HG02588 (cell line): ENCODE results near the gene KRTAP1-4.
"Not testable (repeated sequence)": the region's sequence is repeated elsewhere in the genome, so short reads cannot be mapped to it uniquely, and the experiment has no call there.

Experiments used
- ATAC-seq: cut with Tn5 transposase; IDR thresholded peaks from one replicate; pipeline ENCODE4 v1.9.1; 2021; ENCODE audit warnings: mild to moderate bottlenecking, moderate library complexity; ENCODE audit not compliant: unreplicated experiment

KRTAP1-4 gene

DNA sequence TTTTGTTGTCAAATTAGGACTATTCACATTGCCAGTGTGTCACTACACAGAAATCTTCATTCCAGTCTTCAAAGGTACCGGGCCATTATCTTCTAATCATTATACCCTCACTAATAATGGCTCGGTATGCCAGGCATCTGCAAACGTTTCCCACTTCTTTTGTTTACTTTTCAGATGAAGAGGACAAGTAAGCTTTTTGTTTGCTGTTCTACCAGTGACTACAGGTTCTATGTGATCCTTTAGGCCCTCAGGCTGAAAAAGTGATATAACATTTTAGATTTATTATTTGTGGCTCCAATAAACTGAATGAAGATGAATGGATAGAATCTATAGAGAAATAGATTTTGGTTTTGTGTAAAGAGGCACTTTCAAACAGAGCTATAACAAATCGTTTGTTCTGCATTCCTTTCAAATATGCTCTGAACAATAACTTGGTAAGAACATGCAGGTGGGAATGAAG lies 20.7 kb downstream of the KRTAP1-4 start:
- no peak for ATAC-seq

DNA sequence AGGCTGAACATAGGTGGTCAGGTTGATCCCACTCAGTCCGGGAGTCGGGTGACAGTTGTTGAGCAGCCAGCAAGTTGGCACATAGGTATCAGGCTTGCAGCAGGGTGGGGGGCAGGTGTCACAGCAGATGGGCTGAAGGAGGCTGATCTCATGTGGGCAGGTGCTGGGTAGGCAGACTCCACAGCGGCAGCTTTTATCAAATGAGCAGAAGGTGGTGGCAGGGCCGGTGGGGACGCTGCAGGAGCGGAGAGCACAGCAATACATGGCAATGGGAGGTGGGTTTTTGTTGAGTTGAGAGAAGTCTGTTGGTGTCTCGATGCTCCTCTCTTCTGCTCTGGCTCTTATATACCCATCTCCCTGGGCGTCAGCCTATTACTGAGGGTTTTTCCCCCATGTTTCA lies 21.2 kb downstream of the KRTAP1-4 start, which contains the start of gene KRTAP3-1:
Gene KRTAP3-1, minus strand, starts transcription at position 318 of the 400 bp plus-strand sequence. Its CDS starts 54 bp downstream, at position 264.
- ATAC-seq: no peak

DNA sequence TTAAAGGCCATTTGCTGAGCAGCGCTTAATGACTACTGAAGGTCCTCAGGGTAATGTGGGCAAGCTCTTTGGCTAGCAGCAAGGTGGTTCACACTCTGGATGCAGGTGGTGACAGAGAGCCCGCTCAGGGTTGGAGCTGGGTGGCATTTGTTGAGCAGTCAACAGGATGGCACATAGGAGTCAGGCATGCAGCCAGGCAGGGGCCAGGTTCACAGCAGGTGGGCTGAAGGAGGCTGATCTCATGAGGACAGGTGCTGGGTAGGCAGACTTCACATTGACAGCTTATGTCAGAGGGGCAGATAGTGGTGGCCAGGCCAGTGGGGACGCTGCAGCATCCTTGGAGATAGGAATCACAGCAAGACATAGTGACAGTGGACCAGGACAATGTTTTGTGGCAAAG lies 25.6 kb downstream of the KRTAP1-4 start:
- ATAC-seq: no peak

DNA sequence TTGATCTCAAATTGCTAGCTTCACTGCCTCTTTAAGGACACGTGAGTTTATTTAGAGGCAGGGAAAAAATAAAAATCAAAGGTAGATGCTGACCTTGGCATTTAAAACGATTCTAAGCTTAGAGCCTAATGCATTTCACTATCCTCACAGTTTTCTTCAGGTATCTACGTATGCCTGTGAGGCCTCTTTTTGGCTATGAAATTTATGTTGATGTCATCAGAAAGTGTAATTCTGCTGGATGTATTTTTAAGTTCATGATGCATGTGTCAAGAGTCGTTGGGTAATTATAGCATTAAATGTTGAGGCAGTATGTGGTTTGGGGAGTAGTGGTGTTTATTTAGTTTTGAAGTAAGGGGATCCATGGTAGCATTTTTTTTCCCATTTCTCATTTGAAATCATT lies 26.1 kb downstream of the KRTAP1-4 start:
- ATAC-seq: no peak

DNA sequence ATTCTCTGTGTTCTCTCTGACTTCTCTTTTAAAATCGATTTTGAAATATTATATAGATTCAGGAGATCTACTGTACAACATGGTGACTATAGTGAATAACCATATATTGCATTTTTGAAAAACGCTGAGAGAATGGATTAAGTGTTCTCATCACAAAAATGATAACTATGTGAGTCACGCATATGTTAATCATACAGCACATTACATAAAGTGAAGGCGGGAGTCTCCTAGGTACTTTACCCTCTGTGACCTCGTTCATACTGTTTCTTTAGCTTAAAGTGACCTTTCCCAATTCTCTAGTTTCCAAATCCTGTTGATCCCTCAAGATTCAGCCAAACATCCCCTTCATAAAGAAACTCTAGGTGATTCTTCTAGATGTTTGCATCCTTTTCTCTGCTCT lies 27.2 kb downstream of the KRTAP1-4 start:
- no peak for ATAC-seq

DNA sequence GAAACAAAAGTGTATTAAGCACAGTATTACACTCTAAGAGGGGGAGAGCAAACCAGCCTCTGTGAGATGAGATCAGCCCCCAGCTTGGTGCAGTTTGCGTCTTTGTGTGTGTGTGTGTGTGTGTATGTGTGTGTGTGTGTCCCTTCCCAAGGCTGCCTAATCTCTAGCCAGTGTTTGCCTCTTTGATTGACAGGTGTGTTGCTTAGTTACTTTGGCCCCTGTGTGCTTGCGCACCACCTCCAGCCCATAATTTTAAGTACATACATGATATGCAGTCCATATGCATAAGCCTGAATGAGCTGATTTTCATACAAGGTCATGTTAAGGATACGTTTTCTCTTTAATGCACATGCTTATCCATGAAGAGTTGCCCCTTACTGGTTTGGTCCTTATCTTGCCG lies 28.2 kb downstream of the KRTAP1-4 start:
- no peak for ATAC-seq

DNA sequence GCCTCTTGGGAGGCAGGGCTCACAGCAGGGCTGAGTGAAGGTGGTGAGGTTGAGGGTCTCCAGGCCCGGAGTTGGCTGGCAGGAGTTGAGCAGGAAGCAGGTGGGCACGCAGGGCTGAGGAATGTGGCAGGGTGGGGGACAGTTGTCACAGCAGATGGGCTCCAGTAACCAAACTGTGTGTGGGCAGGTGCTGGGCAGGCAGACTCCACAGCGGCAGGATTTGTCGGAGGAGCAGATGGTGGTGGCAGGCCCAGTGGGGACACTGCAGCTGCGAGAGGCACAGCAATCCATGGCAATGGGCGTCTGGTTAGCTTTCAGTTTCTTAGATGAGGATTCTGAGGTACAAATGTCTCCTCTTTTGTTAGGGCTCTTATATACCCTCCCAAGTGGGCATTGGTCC lies 30.4 kb downstream of the KRTAP1-4 start, which contains the start of gene KRTAP3-2:
Gene KRTAP3-2, minus strand, starts transcription at position 344 of the 400 bp plus-strand sequence. Its CDS starts 53 bp downstream, at position 291.
- ATAC-seq: not testable (repeated sequence)

DNA sequence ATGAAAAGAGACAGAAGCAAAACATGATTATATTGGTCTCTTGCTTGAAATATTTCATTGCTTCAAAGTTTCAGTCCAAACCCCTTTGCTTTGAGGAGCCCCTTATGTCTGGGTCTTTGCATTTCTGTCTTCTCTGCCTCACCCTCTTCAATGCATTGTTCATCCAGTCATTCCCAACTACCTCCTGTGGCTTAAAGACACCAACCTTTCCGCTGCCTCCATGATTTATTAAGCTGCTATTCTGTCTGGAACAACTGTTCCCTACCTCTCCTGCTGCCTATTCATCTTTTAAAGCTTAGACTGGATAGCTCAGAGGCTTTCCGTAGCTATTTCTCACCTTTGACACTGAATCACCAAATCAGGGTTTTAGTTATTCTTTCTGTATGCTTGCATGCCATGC lies 32.6 kb downstream of the KRTAP1-4 start:
- no peak for ATAC-seq

DNA sequence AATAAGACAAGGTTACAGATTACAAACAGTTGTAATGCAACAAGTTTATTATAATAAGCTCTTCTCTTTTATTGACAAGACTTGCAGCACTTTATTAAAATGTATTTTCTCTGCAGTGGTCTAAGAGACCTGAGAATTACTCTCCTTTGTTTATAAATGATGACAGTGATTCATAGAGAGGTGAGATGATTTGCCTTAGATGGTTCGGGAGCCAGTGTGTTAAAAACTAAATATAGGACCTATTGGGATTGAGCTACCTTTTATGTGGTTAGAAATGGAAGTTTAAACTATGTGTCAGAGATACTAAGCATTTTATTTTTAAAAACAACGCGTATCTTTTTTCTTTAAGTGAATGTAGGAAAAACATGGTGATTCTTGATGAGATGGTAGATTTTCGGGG lies 33.2 kb downstream of the KRTAP1-4 start:
- ATAC-seq: no peak

DNA sequence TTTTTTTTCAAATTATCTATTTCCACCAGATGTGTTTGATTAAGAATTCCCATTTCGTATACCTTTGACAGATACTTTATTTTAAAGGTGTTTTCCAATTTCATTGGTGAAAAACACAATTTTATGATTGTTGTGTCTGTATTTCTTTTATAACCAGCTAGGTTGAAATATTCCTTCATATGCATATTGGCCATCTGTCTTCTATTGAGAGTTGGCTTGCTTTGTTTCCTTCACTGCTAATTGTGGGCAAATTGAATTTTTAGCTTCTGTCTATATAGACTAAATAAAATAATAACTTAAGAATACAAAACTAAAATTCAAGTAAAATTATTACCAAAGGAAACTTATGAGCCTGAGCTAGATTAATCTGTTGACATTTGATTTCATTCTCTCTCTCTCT lies 34.9 kb downstream of the KRTAP1-4 start:
- no peak for ATAC-seq

DNA sequence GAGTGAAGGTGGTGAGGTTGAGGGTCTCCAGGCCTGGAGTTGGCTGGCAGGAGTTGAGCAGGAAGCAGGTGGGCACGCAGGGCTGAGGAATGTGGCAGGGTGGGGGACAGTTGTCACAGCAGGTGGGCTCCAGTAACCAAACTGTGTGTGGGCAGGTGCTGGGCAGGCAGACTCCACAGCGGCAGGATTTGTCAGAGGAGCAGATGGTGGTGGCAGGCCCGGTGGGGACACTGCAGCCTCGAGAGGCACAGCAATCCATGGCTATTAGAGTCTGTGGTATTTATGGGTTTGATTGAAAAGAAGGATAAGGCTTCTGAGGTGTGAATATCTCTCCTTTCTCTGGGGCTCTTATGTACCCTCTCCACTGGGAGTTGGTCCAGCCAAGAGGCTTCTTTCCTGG lies 36.2 kb downstream of the KRTAP1-4 start, which contains the start of gene KRTAP3-3:
Gene KRTAP3-3, minus strand, starts transcription at position 326 of the 400 bp plus-strand sequence. Its CDS starts 67 bp downstream, at position 259.
- no peak for ATAC-seq

DNA sequence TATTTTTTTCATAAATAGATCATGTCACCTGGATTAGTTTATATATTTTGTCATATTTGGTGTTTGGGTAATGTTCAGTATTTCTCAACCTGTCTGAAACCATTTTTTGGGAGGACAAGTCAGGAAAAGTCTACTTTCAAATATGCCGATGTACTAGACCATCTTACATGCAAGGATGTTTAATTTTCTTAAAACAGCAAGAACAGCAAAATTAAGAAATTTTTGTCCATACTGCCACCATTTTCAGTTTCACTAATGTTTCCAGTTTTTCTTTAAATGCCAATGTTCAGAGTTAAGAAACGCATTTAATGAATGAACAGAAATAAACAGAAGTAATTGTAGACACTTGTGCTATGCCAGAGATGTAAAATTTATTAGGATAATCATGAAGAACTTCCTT lies 36.9 kb downstream of the KRTAP1-4 start:
- no peak for ATAC-seq

DNA sequence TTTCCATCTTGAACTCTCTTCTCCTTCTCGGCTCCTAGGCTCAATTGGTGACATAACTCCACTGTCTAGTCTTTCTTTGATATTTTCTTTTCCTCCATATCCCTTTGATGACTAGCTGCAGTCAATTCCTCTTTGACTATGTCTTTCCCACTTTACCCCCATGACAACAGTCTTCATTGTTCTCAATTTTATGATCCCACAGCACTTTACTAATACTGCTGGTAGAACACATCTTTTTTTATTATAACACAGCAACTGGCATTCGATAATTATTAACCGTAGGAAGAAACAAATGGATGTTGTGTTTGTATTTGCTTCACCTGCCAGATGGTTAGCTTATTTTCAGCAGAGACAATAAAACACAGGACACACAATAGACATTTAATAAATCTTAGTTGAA lies 37.3 kb downstream of the KRTAP1-4 start:
- no peak for ATAC-seq

DNA sequence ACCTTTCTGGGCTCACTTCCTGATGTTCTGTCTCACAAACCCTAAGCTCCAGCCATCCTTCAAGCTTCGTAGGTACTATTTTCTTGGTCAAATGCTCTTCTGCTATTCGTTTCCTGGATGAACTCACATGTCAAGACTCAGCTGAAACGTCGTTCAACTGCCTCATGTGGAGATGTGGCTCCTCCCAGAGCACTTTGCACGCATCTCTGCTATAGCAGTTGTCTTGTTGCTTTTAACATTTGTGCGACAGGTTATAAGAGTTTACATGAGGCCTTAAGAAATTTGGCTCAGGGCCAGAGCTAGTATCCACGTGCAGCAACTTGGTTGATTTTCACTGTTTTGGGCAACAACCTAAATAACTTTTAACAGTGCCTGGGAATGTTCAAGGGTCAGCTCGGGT lies 43.1 kb downstream of the KRTAP1-4 start:
- no peak for ATAC-seq

DNA sequence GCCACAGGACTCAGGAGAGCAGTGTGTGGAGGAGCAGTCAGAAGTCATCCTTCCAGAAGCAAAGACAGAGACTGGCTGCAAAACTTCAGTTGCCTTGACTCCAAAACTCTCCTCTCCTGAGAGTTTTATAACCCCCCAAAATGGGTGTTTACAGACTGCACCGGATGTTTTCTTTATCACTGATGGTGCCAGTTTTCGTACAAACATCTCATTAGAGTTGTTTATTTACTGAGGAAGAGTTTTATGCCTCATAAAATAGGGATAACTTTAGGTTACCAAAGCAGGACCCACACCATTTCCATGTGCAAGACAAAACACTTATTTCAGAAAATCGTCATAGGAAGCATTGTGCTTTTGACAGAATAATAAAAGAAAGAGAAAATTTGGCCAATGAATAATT lies 45.8 kb downstream of the KRTAP1-4 start, which contains the start of gene KRT40:
Gene KRT40, minus strand, starts transcription at position 101 of the 400 bp plus-strand sequence. Its CDS starts 53 bp downstream, at position 48.
- no peak for ATAC-seq

DNA sequence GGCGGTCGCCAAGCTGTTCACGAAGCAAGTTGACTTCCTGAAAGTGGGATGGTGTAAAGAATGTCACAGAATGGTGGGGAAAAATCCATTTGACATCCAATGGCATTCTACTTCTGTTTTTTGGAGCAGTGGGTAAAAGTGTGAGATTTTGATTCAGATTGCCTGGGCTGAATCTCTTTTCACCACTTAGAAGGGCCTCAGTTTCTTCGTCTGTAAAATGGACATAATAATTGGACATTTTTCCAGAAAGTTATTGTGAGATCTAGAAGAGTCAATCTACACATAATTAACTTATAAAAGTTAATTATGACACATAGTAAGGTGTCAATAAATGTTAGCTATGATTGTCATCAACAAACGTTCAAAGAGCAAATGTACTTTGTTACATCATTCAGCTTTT lies 48.9 kb downstream of the KRTAP1-4 start:
- no peak for ATAC-seq

DNA sequence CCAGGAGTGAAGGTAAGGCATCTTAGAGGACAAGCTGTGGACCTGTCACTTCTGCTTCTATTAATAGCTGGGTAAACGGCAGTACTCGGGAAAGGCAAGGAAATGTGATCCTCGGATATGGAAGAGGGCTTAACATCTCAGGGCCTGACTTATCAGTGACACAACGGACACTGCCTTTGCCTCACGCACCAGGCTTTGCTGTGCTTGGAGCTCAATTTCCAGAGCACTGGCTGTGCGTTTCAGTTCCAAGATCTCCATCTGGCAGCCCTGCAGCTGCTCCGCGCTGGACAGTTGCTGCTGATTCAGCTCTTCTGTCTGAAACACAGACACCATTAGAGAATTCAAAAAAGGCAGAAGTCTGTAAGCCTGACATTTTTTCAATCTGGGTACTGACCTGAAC lies 49.4 kb downstream of the KRTAP1-4 start:
- ATAC-seq: no peak

DNA sequence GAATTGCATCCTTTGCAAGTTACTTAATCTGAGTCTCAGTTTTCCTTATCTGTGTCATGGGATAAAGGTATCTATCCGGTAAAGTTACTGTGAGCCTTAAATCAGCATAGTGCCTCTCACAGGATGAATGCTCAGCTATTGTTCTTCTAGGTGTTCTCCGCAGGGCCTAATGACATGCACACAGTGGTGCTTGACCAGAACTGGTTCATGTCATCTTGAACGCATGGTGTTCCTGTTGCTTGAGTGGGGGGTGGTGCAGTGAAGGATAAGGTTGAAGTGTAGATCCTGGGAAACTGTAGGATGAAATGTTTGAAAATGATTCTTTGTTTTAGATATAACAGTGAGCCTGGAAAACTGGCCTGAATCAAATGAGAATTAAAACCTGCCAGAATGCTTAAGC lies 49.9 kb downstream of the KRTAP1-4 start:
- ATAC-seq: no peak
